UCSD-AML1 (cell line): Measurements from ENCODE around the gene LDLRAD4.
"Not testable (repeated sequence)": the region's sequence is repeated elsewhere in the genome, so short reads cannot be mapped to it uniquely, and the experiment has no call there.

Experiments
- DNase-seq: peaks from one replicate; lab custom pipeline; 2025; ENCODE audit not compliant: unreplicated experiment; lab: John Stamatoyannopoulos, UW

Gene LDLRAD4

GRCh38 chr18:13606604-13607254 is 388.2 kb downstream of the LDLRAD4 start:
- no peak for DNase-seq

- DNase-seq = not testable (repeated sequence)
These were observed 389.5 kb downstream of the LDLRAD4 start for GRCh38 chr18:13608024-13608562.

GRCh38 chr18:13608791-13609532 is 390.4 kb downstream of the LDLRAD4 start:
- no peak for DNase-seq

GRCh38 chr18:13610555-13611141 is 392.1 kb downstream of the LDLRAD4 start:
- no peak for DNase-seq

- DNase-seq = no peak
These were observed 392.6 kb downstream of the LDLRAD4 start for GRCh38 chr18:13611142-13611600.

GRCh38 chr18:13611601-13612195 is 393.1 kb downstream of the LDLRAD4 start:
- DNase-seq = peak; percentile 57

GRCh38 chr18:13612196-13612997 is 393.8 kb downstream of the LDLRAD4 start:
- peak; percentile 55 for DNase-seq

GRCh38 chr18:13613099-13613498 is 394.5 kb downstream of the LDLRAD4 start:
- no peak for DNase-seq

GRCh38 chr18:13613591-13614501 is 395.3 kb downstream of the LDLRAD4 start:
- DNase-seq = no peak

- peak; percentile 74 for DNase-seq
These were observed 396.2 kb downstream of the LDLRAD4 start for GRCh38 chr18:13614641-13615288.

- DNase-seq = no peak
These were observed 396.9 kb downstream of the LDLRAD4 start for GRCh38 chr18:13615432-13615861.

GRCh38 chr18:13616041-13616440 is 397.5 kb downstream of the LDLRAD4 start:
- DNase-seq = no peak

GRCh38 chr18:13616525-13617035 is 398.0 kb downstream of the LDLRAD4 start:
- DNase-seq = no peak

- DNase-seq = no peak
These were observed 399.4 kb downstream of the LDLRAD4 start for GRCh38 chr18:13617826-13618515.

GRCh38 chr18:13618760-13619438 is 400.3 kb downstream of the LDLRAD4 start:
- no peak for DNase-seq

- DNase-seq = no peak
These were observed 401.1 kb downstream of the LDLRAD4 start for GRCh38 chr18:13619505-13620205.

GRCh38 chr18:13620206-13620672 is 401.7 kb downstream of the LDLRAD4 start:
- DNase-seq = no peak
